Vagina (tissue), 2 donors: ENCODE measurements around the gene ZNF732. TPM values are rescaled to one million over a fixed set of nuclear protein-coding genes. Genes with fewer than 3 reads are reported as not detected.
A peak's percentile ranks its signal among the peaks of the same experiment; 100 is the strongest.
"Not testable (repeated sequence)": the region's sequence is repeated elsewhere in the genome, so short reads cannot be mapped to it uniquely, and the experiment has no call there.

Experiments used
- DNase-seq, 2 donors: peaks; one replicate each; pipeline ENCODE4 v3.0.0-alpha.2; 2017; ENCODE audit errors: extremely low spot score in 2 of 2
- H3K27ac ChIP-seq: fragments of 200-600 bp; sonication (generic); one replicate; pipeline ENCODE4 v1.5.1; 2019
- H3K27me3 ChIP-seq: fragments of 200-600 bp; sonication (generic); one replicate; pipeline ENCODE4 v1.5.1; 2019
- H3K36me3 ChIP-seq, 2 donors: fragments of 200-600 bp; sonication (generic); one replicate each; pipeline ENCODE4 v1.5.1; 2017 to 2019
- H3K4me1 ChIP-seq: fragments of 200-600 bp; sonication (generic); one replicate; pipeline ENCODE4 v1.5.1; 2019
- H3K4me3 ChIP-seq, 2 donors: fragments of 200-600 bp; sonication (generic); 1 replicate in 1 of 2; 2 replicates in 1 of 2; pipeline ENCODE4 v1.5.1; 2016 to 2019
- H3K9me3 ChIP-seq: fragments of 200-600 bp; sonication (generic); one replicate; pipeline ENCODE4 v1.5.1; 2019
- POLR2A ChIP-seq, 2 donors: fragments of 450-650 bp; IDR thresholded peaks; one replicate each; pipeline ENCODE4 v1.6.1; 2017; ENCODE audit warnings: antibody characterized with exemption in 2 of 2, mild to moderate bottlenecking in 2 of 2, moderate library complexity in 2 of 2
- POLR2AphosphoS5 ChIP-seq, 2 donors: sonication (generic); formaldehyde crosslinking; IDR thresholded peaks; one replicate each; pipeline ENCODE4 v1.9.0; 2017; ENCODE audit warnings: antibody characterized with exemption in 2 of 2, mild to moderate bottlenecking in 2 of 2, low read depth in 1 of 2; ENCODE audit not compliant: insufficient read depth in 1 of 2
- intact Hi-C: fragments of 100-400 bp; cut with DNase I; formaldehyde crosslinking; loops from one replicate; pipeline ENCODE4 v1.15.1; 2023
- total RNA-seq: library from RNA; depleted of rRNA; stranded (reverse); fragments of >200 nt; gene quantifications from one replicate; pipeline ENCODE4 v1.2.3, GENCODE V29; 2016
- TF ChIP-seq, protein P1 (sequence below), 3 experiments: fragments of 450-650 bp in 2 of 3; fragments of 200-600 bp in 1 of 3; sonication (generic) in 1 of 3; IDR thresholded peaks; one replicate each; pipeline ENCODE4 v1.5.1; 2017 to 2019; ENCODE audit warnings: antibody characterized with exemption in 3 of 3, mild to moderate bottlenecking in 2 of 3, moderate library complexity in 2 of 3

The ZNF732 gene
- total RNA-seq, 1 donor from 2014 or later, result 0.98 TPM

DNA sequence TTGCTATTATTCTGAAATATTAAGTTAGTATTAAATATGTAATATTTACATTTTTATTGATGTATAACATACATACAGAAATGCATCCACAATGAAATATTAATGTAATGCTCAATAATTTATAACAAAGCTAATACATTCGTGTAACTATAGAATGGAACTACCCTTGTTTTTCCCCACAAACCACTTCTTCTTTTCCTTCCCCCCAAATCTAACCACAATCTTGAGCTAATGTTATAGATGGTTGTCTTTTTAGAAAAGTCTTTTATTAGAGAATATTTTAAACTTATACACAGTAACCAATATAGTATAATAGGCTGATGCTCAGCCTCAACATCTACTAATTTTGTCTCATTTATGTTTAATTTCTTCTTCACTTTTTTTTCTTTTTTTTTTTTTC lies 4.5 kb upstream of the ZNF732 start:
- no peak for DNase-seq
- intact Hi-C loops, result no loop called here
- no peaks in the 10 kb centered on the region for H3K27me3 ChIP-seq
- H3K4me3 ChIP-seq, result no peak overlapping the region
- TF ChIP-seq POLR2A (IDR thresholded peaks at IDR 0.05), result no peak
- TF ChIP-seq POLR2AphosphoS5 (IDR thresholded peaks at IDR 0.05; ENCODE audit: insufficient read depth in 1 of 2, low read depth in 1 of 2), result no peak
- TF ChIP-seq, protein P1, sequence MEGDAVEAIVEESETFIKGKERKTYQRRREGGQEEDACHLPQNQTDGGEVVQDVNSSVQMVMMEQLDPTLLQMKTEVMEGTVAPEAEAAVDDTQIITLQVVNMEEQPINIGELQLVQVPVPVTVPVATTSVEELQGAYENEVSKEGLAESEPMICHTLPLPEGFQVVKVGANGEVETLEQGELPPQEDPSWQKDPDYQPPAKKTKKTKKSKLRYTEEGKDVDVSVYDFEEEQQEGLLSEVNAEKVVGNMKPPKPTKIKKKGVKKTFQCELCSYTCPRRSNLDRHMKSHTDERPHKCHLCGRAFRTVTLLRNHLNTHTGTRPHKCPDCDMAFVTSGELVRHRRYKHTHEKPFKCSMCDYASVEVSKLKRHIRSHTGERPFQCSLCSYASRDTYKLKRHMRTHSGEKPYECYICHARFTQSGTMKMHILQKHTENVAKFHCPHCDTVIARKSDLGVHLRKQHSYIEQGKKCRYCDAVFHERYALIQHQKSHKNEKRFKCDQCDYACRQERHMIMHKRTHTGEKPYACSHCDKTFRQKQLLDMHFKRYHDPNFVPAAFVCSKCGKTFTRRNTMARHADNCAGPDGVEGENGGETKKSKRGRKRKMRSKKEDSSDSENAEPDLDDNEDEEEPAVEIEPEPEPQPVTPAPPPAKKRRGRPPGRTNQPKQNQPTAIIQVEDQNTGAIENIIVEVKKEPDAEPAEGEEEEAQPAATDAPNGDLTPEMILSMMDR (IDR thresholded peaks at IDR 0.05), result no peak
- no peaks in the 10 kb centered on the region for H3K4me1 ChIP-seq
- H3K36me3 ChIP-seq, result no peaks in the 10 kb centered on the region
- H3K9me3 ChIP-seq, result no peaks in the 10 kb centered on the region
- H3K27ac ChIP-seq, result no peak overlapping the region

DNA sequence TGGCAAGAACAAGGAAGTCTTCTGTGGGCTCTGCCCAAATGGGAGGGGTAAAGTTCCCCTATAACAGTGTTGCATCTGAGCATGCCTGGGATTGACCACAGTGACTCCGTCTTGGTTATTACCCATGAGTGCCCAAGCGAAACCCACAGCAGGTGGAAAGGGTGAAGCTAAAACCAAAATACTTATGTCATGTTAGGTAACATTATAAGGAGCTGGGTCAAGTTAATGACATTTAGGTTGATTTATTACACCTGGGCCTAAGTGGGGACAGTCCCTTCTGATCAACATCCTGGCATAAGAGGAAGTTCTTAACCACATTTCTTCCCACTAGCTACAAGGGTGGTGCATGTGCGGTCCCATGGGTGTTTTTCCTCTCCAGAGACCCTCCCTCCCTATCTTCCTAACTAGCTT lies 1.3 kb upstream of the ZNF732 start:
- Histone ChIP-seq H3K27ac (no peak overlapping the region), H3K27me3 (no peaks in the 10 kb centered on the region), H3K4me3 (no peak overlapping the region), H3K36me3 (no peaks in the 10 kb centered on the region), H3K4me1 (no peaks in the 10 kb centered on the region), H3K9me3 (no peaks in the 10 kb centered on the region)
- TF ChIP-seq, protein P1 (IDR thresholded peaks at IDR 0.05), result no peak
- TF ChIP-seq POLR2A (IDR thresholded peaks at IDR 0.05), result no peak
- TF ChIP-seq POLR2AphosphoS5 (IDR thresholded peaks at IDR 0.05; ENCODE audit: insufficient read depth in 1 of 2, low read depth in 1 of 2), result no peak
- intact Hi-C loops, result no loop called here
- DNase-seq, result no peak

DNA sequence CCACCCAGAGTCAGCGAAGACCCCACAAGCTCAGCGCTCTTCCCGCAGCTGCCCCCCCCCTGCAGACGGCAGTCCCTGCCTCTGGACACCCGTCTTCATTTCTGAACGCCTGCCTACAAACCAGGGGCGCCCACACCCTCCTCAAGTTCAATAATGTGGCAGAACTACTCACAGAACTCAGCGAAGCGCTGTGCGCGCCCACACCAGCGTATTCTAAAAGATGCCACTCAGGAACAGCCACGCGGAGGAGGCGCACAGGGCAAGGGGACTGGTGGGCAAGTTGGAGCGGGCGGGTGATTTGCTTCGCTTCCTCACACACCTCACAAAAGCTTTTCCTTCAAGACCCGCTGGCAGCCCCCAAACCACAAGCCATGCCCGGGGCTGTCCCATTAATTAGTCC lies 758 bp downstream of the ZNF732 start:
- H3K27ac ChIP-seq, H3K9me3 ChIP-seq, H3K36me3 ChIP-seq, intact Hi-C loops, DNase-seq, H3K4me1 ChIP-seq, H3K27me3 ChIP-seq: not testable (repeated sequence)
- peak overlapping the region; percentile 38 to 45 for H3K4me3 ChIP-seq

DNA sequence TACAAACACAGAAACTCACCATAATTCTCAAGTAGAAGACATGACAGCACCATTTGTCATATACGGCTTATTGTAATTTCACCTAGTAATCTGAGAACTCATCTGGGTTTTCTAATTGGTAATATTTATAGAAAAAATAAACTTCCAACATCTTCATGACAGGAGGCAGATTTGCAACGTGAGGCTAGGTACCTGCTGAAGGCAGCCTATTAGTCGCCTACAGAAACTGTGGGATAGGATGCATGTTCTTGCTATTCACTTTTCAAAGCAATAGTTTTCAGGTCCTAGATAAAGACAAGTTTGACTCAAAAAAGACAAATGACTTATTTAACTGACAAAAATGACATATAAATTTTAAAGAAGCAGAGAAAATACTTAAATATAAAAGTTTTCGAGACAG lies 2.9 kb downstream of the ZNF732 start:
- no peaks in the 10 kb centered on the region for H3K9me3 ChIP-seq
- no peak overlapping the region for H3K27ac ChIP-seq
- intact Hi-C loops, result no loop called here

DNA sequence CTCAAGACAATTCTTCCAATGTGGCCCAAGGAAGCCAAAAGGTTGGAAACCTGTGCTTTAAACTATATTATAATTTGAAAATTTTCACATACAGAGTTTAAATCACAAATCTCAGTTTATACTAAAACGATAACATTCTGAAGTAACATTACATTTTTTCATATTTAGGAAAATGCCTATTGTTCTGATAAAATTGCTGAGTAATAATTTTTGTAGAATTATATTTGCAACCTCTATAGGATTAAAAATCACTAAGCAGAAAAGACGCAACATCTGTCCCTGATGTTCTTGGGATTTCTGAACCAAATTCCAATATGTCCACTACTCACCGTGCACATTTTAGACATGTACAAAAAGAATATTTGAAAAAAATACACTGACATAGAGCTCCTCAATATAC lies 10.5 kb downstream of the ZNF732 start:
- intact Hi-C loops, result no loop called here
- no peak overlapping the region for H3K4me3 ChIP-seq
- H3K9me3 ChIP-seq, result no peaks in the 10 kb centered on the region
- TF ChIP-seq, protein P1 (IDR thresholded peaks at IDR 0.05), result no peak
- TF ChIP-seq POLR2A (IDR thresholded peaks at IDR 0.05) (no peak), POLR2AphosphoS5 (IDR thresholded peaks at IDR 0.05; ENCODE audit: insufficient read depth in 1 of 2, low read depth in 1 of 2) (no peak)
- H3K4me1 ChIP-seq, result no peaks in the 10 kb centered on the region
- no peak for DNase-seq
- H3K27me3 ChIP-seq, result no peaks in the 10 kb centered on the region
- H3K27ac ChIP-seq, result no peak overlapping the region
- H3K36me3 ChIP-seq, result no peaks in the 10 kb centered on the region

More for the DNA sequence above, 2.9 kb downstream of the ZNF732 start:
- TF ChIP-seq POLR2AphosphoS5 (IDR thresholded peaks at IDR 0.05; ENCODE audit: insufficient read depth in 1 of 2, low read depth in 1 of 2) (no peak), POLR2A (IDR thresholded peaks at IDR 0.05) (no peak)
- TF ChIP-seq, protein P1 (IDR thresholded peaks at IDR 0.05), result no peak
- Histone ChIP-seq H3K4me3 (no peak overlapping the region), H3K27me3 (no peaks in the 10 kb centered on the region), H3K4me1 (no peaks in the 10 kb centered on the region), H3K36me3 (no peaks in the 10 kb centered on the region)
- no peak for DNase-seq

DNA sequence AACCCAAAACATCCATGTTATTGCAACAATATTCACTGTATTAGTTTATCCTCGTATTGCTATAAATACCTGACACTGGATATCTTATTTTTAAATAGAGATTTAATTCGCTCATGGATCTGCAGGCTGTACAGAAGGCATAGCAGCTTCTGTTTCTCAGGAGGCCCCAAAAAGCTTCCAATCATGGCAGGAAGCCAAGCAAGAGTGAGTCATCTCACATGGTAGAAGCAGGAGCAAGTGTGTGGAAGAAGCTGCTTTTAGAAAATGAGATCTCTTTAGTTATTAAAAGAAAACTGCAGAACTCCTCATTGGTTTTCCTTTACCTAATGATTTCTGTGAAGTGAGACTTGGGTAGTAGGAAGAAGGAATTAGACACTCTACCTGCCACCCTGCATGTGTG lies 16.4 kb downstream of the ZNF732 start:
- Histone ChIP-seq H3K36me3 (no peaks in the 10 kb centered on the region), H3K4me3 (no peak overlapping the region), H3K4me1 (no peaks in the 10 kb centered on the region), H3K27me3 (no peaks in the 10 kb centered on the region), H3K27ac (no peak overlapping the region), H3K9me3 (peaks cover 6% of the 10 kb centered on the region)
- intact Hi-C loops, result no loop called here
- DNase-seq, result no peak
- TF ChIP-seq, protein P1 (IDR thresholded peaks at IDR 0.05), result no peak
- no peak for TF ChIP-seq POLR2AphosphoS5 (IDR thresholded peaks at IDR 0.05; ENCODE audit: insufficient read depth in 1 of 2, low read depth in 1 of 2)
- TF ChIP-seq POLR2A (IDR thresholded peaks at IDR 0.05), result no peak
